NCI-H2196 treated with DMSO at 0.1 percent for 48 hours (cell line): ENCODE results near the gene TRPM7.
"Not testable (repeated sequence)": the region's sequence is repeated elsewhere in the genome, so short reads cannot be mapped to it uniquely, and the experiment has no call there.

Experiments
- DNase-seq: peaks from one replicate; lab custom pipeline; 2025; ENCODE audit not compliant: unreplicated experiment; lab: John Stamatoyannopoulos, UW

Gene TRPM7

DNA sequence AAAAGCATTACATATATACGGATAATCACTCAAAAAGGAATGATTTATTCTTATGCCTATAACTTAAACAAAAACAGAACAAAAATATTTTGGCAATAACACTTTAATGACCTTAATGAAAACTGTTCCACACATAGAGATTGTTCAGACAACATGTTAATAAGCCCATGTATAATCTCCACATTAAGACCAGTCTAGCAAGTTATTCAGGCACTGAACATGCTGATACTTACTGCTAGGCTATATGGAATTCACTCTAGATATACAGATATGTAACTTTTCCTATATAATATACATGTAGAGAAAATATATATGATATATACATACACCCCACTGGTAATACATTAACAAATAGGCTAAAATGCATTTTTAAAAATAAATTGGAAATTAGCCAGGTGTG lies 96.3 kb downstream of the TRPM7 start:
- no peak for DNase-seq

GRCh38 chr15:50577492-50577891 lies 109.1 kb downstream of the TRPM7 start:
- no peak for DNase-seq

- DNase-seq, result no peak
Observed at GRCh38 chr15:50576166-50576565, 110.4 kb downstream of the TRPM7 start.

GRCh38 chr15:50573842-50574241 lies 112.8 kb downstream of the TRPM7 start:
- not testable (repeated sequence) for DNase-seq

DNA sequence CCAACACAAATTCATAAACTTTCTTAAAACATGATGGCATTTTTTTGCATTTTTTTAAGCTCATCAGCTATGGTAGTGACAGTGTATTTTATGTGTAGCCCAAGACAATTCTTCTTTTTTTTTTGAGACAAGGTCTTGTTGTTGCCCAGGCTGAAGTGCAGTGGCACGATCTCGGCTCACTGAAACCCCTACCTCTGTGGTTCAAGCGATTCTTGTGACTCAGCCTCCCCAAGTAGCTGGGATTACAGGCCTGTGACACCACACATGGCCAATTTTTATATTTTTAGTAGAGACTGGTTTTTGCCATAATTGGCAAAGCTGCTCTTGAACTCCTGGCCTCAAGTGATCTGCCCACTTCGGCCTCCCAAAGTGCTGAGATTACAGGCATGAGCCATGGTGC lies 122.8 kb downstream of the TRPM7 start:
- no peak for DNase-seq

GRCh38 chr15:50562735-50563640 lies 123.6 kb downstream of the TRPM7 start:
- no peak for DNase-seq

DNA sequence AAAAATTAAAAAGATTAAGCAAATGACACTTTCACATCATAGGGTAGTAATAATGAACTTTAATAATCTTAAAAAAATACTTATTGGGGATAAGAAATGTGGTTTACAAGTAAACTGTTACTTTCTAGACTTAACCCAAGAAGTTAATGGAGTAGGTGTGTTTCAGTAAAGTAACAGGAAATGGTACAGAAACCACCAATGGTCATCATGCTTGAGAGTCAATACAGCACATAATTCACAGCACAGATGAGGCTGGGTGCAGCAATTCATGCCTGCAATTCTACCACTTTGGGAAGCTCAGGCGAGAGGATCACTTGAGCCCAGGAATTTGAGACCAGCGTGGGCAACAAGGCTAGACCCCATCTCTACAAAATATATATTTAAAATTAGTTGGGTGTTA lies 128.6 kb downstream of the TRPM7 start:
- no peak for DNase-seq

DNA sequence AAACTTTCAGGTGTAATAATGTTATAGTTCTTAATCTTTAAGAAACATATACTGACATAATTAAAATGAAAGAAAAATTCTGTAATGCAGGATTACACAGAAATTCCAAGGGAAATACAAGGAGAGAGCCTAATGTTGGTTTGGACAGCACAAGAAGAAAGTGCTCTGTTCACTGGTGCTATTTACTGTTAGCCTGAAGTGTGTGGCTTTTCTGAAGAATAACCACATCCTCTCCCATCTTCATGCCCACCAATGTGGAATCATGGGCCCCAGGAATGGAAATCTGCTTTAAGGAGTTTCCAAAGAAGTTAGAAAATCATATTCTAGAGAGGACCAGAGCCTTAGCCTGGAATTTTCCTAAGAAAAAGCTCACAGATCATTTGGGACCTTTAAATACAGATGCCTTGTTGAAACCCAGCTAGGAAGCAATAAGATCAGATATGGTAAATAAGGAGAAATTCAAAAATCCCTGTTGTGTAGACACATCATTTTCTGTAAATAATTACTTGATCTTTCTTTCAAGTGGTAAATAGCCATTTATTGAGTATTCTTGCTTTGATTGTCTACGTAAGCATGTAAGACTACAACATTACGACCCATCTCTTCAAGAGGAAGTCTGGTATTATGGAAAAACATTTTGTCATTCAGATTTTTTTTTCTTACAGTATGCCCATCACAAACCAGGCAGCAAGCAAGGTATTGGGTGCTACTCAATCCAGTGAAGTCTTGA lies 129.8 kb downstream of the TRPM7 start:
- no peak for DNase-seq

DNA sequence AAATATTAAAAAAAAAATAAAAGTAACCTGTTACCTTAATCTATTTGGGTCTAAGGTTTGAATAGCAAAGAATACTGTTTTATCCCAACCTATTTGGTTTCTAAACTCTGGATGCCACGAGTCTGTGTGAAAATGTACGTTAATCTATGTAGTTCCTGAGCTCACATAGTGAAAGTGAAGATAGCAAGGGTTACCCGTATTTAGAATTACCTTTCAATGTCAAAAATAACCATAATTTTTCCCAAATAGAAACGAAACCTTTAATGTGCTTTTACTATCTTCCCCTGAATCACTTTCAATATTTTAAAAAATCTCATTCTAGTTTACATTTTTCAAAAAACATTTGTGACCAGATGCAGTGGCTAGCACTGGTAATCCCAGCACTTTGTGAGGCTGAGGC lies 134.4 kb downstream of the TRPM7 start:
- no peak for DNase-seq

- no peak for DNase-seq
Observed at GRCh38 chr15:50549326-50549725, 137.3 kb downstream of the TRPM7 start.

- DNase-seq, result no peak
Observed at GRCh38 chr15:50546566-50546965, 140.0 kb downstream of the TRPM7 start, which contains the start of gene USP50. Gene USP50 (minus strand): TSS chr15:50546666. CDS start chr15:50546525, 141 bp downstream.

GRCh38 chr15:50544368-50544767 lies 142.2 kb downstream of the TRPM7 start:
- no peak for DNase-seq

DNA sequence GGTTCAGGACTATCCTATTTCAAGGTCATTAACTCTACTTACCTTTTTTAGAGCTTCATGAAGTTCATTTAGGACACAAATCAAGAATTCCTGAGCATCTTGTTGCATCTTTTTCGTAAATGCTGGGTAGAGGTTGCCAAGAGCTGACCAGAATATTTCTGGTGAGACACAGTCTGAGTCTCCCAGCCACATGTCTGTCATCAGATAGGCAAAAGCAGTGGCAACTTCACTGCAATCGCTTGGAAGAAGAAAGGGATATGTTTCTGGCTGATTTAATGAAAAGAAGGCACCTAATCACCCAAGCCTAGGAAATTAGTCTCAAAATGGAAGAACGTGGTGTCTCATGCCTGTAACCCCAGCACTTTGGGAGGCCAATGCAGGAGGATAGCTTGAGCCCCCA lies 143.0 kb downstream of the TRPM7 start:
- DNase-seq, result no peak

DNA sequence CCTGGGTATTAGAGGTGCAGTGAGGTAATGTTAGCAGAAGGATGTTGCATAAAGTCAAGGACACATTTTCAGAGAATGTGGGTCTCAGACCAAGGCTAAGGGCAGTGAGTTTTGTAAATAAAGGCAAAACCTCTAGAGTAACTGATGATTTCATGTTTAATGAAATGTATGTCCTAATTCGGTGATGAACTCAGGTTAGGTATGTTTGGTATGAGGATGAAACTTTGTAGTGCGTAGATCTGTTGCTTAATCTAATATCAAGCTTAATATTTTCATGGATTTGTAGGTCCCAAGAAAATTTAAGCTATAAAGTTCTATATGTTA lies 143.7 kb downstream of the TRPM7 start:
- DNase-seq, result no peak

GRCh38 chr15:50531766-50532165 lies 154.8 kb downstream of the TRPM7 start:
- no peak for DNase-seq

DNA sequence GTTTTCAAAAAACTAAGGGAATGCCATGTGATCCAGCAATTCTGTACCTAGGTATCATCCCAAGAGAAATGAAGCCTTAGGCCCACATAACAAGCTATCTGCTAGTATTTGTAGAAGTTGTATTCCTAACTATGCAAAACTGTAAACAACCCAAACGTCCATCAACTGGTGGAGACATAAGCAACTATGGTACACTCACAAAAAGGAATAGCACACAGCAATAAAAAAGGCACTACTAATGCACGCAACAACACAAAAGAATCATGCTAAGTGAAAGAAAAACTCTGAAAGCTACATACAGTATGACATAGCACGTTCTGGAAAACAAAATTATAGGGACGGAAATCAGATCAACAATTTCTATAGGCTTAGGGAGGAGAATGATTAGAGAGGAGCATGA lies 155.4 kb downstream of the TRPM7 start:
- DNase-seq, result no peak

DNA sequence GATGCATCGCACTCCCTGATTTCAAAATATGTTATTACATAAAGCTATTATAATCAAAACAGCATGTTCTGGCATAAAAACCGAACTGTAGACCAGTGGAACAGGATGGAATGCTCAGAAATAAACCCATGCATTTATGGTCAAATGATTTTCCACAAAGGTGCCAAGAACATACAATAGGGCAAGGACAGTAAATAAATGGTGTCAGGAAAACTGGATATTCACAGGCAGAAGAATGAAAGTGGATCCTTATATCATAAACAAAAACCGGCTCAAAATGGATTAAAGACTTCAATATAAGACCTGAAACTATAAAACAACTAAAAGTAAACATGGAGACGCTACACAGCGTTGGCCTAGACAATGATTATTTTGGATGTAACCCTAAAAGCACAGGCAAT lies 162.7 kb downstream of the TRPM7 start:
- DNase-seq, result no peak

- no peak for DNase-seq
Observed at GRCh38 chr15:50519740-50520425, 166.7 kb downstream of the TRPM7 start.

GRCh38 chr15:50513001-50513400 lies 173.6 kb downstream of the TRPM7 start:
- DNase-seq, result no peak
